Measurements from ENCODE around the gene SLC26A6. TPM values are rescaled to one million over a fixed set of nuclear protein-coding genes. Genes with fewer than 3 reads are reported as not detected.

SLC26A6 gene
- total RNA-seq, 1 experiment from 2014 or later = 55.1 TPM

- intact Hi-C loops (cut with micrococcal nuclease) = no loop called here
- H4K20me1 ChIP-seq (ENCODE audit: insufficient read depth) = no peaks in the 10 kb centered on the region
- ChIA-PET CTCF (no interaction called here), POLR2A (no interaction called here), RAD21 (ENCODE audit: low non-redundant PET in 1 of 2, low total read pairs in 2 of 2, uncharacterized antibody in 2 of 2, unreplicated experiment in 2 of 2) (no interaction called here)
- no peaks in the 10 kb centered on the region for H3K27me3 ChIP-seq (ENCODE audit: insufficient read depth, low read length)
- no peak for ATAC-seq
- H2AFZ ChIP-seq (ENCODE audit: low read depth, low read length, poor library complexity, severe bottlenecking) = no peak overlapping the region
- H3K9me3 ChIP-seq (ENCODE audit: control insufficient read depth in 1 of 2, insufficient read depth in 1 of 2, low read depth in 1 of 2, low read length in 2 of 2) = no peaks in the 10 kb centered on the region
- TF ChIP-seq FOSL1 (IDR thresholded peaks at IDR 0.05; ENCODE audit: low read depth) (no peak), EZH2phosphoT487 (IDR thresholded peaks at IDR 0.05; ENCODE audit: borderline replicate concordance) (no peak), EGR1 (IDR thresholded peaks at IDR 0.05; ENCODE audit: low read depth) (no peak), CEBPB (IDR thresholded peaks at IDR 0.05; ENCODE audit: low read depth) (no peak), EZH2 (IDR thresholded peaks at IDR 0.05) (no peak), POLR2A (IDR thresholded peaks at IDR 0.05; ENCODE audit: borderline replicate concordance, extremely low read depth, insufficient read depth, insufficient read length) (no peak), ELF1 (IDR thresholded peaks at IDR 0.05; ENCODE audit: borderline replicate concordance, low read depth) (no peak), SRF (IDR thresholded peaks at IDR 0.05; ENCODE audit: low read depth) (no peak), ZNF274 (IDR thresholded peaks at IDR 0.05; ENCODE audit: low read depth, low read length) (no peak), YY1 (IDR thresholded peaks at IDR 0.05; ENCODE audit: extremely low read depth, insufficient replicate concordance, low read depth, low read length) (no peak), MAX (IDR thresholded peaks at IDR 0.05) (no peak), CBX3 (IDR thresholded peaks at IDR 0.05; ENCODE audit: low read depth) (no peak), SIN3A (IDR thresholded peaks at IDR 0.05; ENCODE audit: low read depth) (no peak), REST (IDR thresholded peaks at IDR 0.05; ENCODE audit: low read depth) (no peak), TCF7L2 (IDR thresholded peaks at IDR 0.05; ENCODE audit: borderline replicate concordance, extremely low read depth, insufficient read depth, insufficient read length) (no peak)
- TF ChIP-seq, protein P1, sequence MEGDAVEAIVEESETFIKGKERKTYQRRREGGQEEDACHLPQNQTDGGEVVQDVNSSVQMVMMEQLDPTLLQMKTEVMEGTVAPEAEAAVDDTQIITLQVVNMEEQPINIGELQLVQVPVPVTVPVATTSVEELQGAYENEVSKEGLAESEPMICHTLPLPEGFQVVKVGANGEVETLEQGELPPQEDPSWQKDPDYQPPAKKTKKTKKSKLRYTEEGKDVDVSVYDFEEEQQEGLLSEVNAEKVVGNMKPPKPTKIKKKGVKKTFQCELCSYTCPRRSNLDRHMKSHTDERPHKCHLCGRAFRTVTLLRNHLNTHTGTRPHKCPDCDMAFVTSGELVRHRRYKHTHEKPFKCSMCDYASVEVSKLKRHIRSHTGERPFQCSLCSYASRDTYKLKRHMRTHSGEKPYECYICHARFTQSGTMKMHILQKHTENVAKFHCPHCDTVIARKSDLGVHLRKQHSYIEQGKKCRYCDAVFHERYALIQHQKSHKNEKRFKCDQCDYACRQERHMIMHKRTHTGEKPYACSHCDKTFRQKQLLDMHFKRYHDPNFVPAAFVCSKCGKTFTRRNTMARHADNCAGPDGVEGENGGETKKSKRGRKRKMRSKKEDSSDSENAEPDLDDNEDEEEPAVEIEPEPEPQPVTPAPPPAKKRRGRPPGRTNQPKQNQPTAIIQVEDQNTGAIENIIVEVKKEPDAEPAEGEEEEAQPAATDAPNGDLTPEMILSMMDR (IDR thresholded peaks at IDR 0.05 in 2 of 3, conservative IDR thresholded peaks at IDR 0.05 in 1 of 3; ENCODE audit: borderline replicate concordance in 1 of 3, insufficient read depth in 1 of 3, low read depth in 2 of 3, low read length in 2 of 3) = no peak
- TF ChIP-seq, protein P2, sequence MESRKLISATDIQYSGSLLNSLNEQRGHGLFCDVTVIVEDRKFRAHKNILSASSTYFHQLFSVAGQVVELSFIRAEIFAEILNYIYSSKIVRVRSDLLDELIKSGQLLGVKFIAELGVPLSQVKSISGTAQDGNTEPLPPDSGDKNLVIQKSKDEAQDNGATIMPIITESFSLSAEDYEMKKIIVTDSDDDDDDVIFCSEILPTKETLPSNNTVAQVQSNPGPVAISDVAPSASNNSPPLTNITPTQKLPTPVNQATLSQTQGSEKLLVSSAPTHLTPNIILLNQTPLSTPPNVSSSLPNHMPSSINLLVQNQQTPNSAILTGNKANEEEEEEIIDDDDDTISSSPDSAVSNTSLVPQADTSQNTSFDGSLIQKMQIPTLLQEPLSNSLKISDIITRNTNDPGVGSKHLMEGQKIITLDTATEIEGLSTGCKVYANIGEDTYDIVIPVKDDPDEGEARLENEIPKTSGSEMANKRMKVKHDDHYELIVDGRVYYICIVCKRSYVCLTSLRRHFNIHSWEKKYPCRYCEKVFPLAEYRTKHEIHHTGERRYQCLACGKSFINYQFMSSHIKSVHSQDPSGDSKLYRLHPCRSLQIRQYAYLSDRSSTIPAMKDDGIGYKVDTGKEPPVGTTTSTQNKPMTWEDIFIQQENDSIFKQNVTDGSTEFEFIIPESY (IDR thresholded peaks at IDR 0.05; ENCODE audit: extremely low read depth, insufficient replicate concordance, low read length) = no peak
- H3K4me2 ChIP-seq (ENCODE audit: low read length) = no peak overlapping the region
- no peaks in the 10 kb centered on the region for H3K9me2 ChIP-seq (ENCODE audit: insufficient read depth)
- H3K79me2 ChIP-seq (ENCODE audit: insufficient read depth, low read length) = peaks cover 7% of the 10 kb centered on the region; the same call in 1 of the 2 replicates
- H3K4me1 ChIP-seq (ENCODE audit: control insufficient read depth in 1 of 2, insufficient read depth in 2 of 2, low read length in 2 of 2) = peaks cover 0 to 11% of the 10 kb centered on the region in 2 experiments; a peak in 3 of 4 replicates
- DNase-seq (ENCODE audit: low read depth, low spot score) = no peak
- H3K4me3 ChIP-seq (replicated peaks in 1 of 2; ENCODE audit: low read depth in 1 of 2, low read length in 2 of 2) = no peak overlapping the region
- BruUV-seq (replicated peaks) = no TSS peak
- peaks cover 33 to 47% of the 10 kb centered on the region in 2 experiments for H3K36me3 ChIP-seq (ENCODE audit: control insufficient read depth in 1 of 2, insufficient read depth in 2 of 2, low read length in 2 of 2)
- H3K27ac ChIP-seq (ENCODE audit: low read depth, low read length) = no peak overlapping the region
- H3K9ac ChIP-seq (ENCODE audit: low read length) = no peak overlapping the region
Measured at GRCh38 chr3:48678056-48678455, 42.8 kb upstream of the SLC26A6 start.
